Suppressor macrophage treated with lipopolysaccharide for 1 hour (primary cell): Measurements from ENCODE around the gene FARS2.

ENCODE experiments used
- DNase-seq, 3 donors: peaks; one replicate each; pipeline ENCODE4 v3.0.0-alpha.2; 2020 to 2022

Gene FARS2

GRCh38 chr6:5249451-5250122 is 11.7 kb upstream of the FARS2 start:
- no peak for DNase-seq

- no peak for DNase-seq
These were observed 10.9 kb upstream of the FARS2 start for GRCh38 chr6:5250451-5250850.

GRCh38 chr6:5250911-5251310 is 10.4 kb upstream of the FARS2 start:
- no peak for DNase-seq

GRCh38 chr6:5256952-5257351 is 4.4 kb upstream of the FARS2 start:
- no peak for DNase-seq

- DNase-seq = no peak
These were observed 3.9 kb upstream of the FARS2 start for GRCh38 chr6:5257400-5257799.

GRCh38 chr6:5259428-5259827 is 1.9 kb upstream of the FARS2 start:
- DNase-seq = no peak

GRCh38 chr6:5260111-5260620 is 1.1 kb upstream of the FARS2 start:
- peak; percentile 80 to 93 (median 89) for DNase-seq

- DNase-seq = no peak
These were observed 314 bp downstream of the FARS2 start for GRCh38 chr6:5261545-5262109.

- DNase-seq = no peak
These were observed 5.1 kb downstream of the FARS2 start for GRCh38 chr6:5266423-5266822.

- DNase-seq = no peak
These were observed 8.9 kb downstream of the FARS2 start for GRCh38 chr6:5270093-5270680.

GRCh38 chr6:5271926-5272325 is 10.6 kb downstream of the FARS2 start:
- DNase-seq = no peak

- no peak for DNase-seq
These were observed 12.9 kb downstream of the FARS2 start for GRCh38 chr6:5274231-5274630.

GRCh38 chr6:5275497-5275896 is 14.2 kb downstream of the FARS2 start:
- no peak for DNase-seq

GRCh38 chr6:5276581-5276980 is 15.3 kb downstream of the FARS2 start:
- no peak for DNase-seq

- no peak for DNase-seq
These were observed 16.3 kb downstream of the FARS2 start for GRCh38 chr6:5277589-5277988.

GRCh38 chr6:5278047-5278446 is 16.7 kb downstream of the FARS2 start:
- DNase-seq = no peak

GRCh38 chr6:5278565-5279120 is 17.3 kb downstream of the FARS2 start:
- DNase-seq = no peak

GRCh38 chr6:5279891-5280338 is 18.6 kb downstream of the FARS2 start:
- no peak for DNase-seq

GRCh38 chr6:5280920-5281319 is 19.6 kb downstream of the FARS2 start:
- DNase-seq = peak in 2 of 3 donors; percentile 39 to 42

GRCh38 chr6:5282191-5282623 is 20.9 kb downstream of the FARS2 start:
- no peak for DNase-seq

GRCh38 chr6:5285081-5285480 is 23.8 kb downstream of the FARS2 start:
- no peak for DNase-seq

GRCh38 chr6:5285526-5285925 is 24.2 kb downstream of the FARS2 start:
- no peak for DNase-seq

GRCh38 chr6:5286780-5287179 is 25.5 kb downstream of the FARS2 start:
- DNase-seq = no peak
